DMS114 treated with DMSO at 0.1 percent for 48 hours (cell line): ENCODE data around the gene MAP4K2.

ENCODE experiments used
- DNase-seq: peaks from one replicate; lab custom pipeline; 2025; ENCODE audit not compliant: unreplicated experiment; lab: John Stamatoyannopoulos, UW

The MAP4K2 gene

GRCh38 chr11:64742889-64743590 lies 60.0 kb downstream of the MAP4K2 start:
- DNase-seq = no peak

GRCh38 chr11:64742087-64742888 lies 60.7 kb downstream of the MAP4K2 start:
- no peak for DNase-seq

DNA sequence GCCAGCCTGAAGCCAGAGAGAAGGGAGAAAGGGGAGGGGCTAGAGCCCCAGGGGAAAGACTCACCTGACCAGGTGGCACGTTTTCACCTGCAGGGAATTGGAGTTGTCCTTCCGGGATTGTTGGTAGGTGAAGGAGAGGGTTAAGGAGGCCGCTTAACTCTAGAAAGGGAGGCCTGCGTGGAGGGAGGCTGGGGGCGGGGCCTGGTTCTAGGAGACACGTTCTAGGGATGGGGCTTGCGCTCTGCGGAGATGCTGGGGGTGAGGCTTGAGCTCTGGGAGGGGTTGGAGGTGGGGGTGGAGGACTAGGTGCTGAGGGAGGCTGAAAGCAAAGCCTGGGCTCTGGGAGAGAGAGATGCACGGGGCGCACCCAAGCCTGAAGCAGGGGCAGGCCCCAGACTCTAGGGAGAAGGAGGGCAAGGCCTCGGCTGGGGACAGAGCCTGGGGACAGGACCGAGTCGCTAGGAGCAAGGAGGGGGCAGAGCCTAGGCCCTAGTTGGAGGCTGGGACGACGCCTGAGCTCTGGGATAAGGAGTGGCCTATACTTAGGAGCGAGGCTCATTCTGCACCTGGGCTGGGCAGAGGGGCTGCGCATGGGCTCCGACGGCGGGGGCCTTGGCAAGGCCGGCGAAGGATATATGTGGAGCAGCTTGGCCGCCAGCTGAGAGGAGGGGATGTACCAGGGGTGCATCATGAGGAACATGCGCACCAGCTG lies 61.5 kb downstream of the MAP4K2 start:
- no peak for DNase-seq

- no peak for DNase-seq
Measured at GRCh38 chr11:64739871-64740270, 63.1 kb downstream of the MAP4K2 start.

DNA sequence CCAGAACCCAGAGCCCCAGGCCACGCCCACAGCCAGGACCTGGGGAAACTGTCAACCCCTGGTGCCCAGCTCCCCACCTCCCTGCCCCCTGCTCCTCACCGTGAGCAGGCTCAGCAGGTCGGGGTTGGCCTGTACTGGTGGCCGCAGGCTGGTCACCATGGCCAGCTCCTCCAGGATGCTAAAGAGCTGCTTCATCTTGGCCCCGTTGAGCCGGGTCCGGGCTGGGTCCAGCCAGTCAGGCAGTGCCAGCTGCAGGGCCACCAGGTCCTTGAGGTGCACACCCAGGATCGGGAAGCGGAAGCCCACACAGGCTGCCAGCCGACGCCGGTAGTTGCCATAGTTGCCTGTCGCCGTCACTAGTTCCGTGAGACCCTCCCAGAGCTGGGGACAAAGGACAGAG lies 66.4 kb downstream of the MAP4K2 start:
- DNase-seq = no peak

DNA sequence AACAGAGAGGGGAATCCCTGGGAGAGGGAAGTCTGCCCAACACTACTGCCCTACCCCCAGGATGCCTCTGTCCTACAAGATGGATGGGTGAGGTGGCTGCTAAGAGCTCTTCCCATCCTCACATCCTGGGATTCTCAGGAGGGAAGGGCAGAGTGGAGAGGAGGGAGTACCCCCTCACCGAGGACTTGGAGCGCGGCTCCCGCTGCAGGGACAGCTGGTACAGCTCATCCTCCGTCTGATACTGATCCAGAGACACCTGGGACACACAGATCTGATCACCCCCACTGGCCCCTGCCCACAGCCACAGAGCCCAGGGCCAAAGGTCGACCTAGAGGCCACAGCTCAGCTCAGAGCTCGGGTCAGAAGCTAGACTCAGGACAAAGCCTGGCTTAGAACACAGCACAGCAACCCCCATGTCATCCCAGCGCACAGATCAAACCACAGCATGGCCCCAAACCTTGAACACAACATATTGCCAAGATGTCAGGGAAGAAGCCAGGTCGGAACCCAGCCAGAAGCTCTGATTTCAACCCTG lies 67.2 kb downstream of the MAP4K2 start:
- DNase-seq = no peak
